WTC11 (cell line): ENCODE results near the gene GABRP. TPM values are rescaled to one million over a fixed set of nuclear protein-coding genes. Genes with fewer than 3 reads are reported as not detected.

Experiments
- ATAC-seq: fragments of 200-7000 bp; cut with Tn5 transposase; 2 replicates; pipeline ENCODE4 v1.10.0; 2021; ENCODE audit warnings: mild to moderate bottlenecking, moderate library complexity
- CTCF ChIA-PET: fragments of 300-600 bp; sonication (Branson Sonifier 250); formaldehyde crosslinking; loops from one replicate; lab custom pipeline; 2021; ENCODE audit warnings: antibody characterized with exemption; lab: Charles Lee
- POLR2A ChIA-PET: fragments of 350-600 bp; sonication (Branson Sonifier 250); formaldehyde crosslinking; loops from one replicate; lab custom pipeline; 2021; ENCODE audit warnings: antibody characterized with exemption; lab: Charles Lee
- DNase-seq: peaks from one replicate; pipeline ENCODE4 v3.0.0; 2021; ENCODE audit warnings: low spot score
- H3K27ac Mint-ChIP-seq: 2 replicates; pipeline ENCODE4 v1.8.0; 2021; ENCODE audit warnings: mixed read lengths
- H3K27me3 Mint-ChIP-seq: 2 replicates; pipeline ENCODE4 v1.8.0; 2021; ENCODE audit warnings: low read depth, mild to moderate bottlenecking, moderate library complexity, mixed read lengths
- H3K36me3 Mint-ChIP-seq: 2 replicates; pipeline ENCODE4 v1.8.0; 2021; ENCODE audit warnings: mixed read lengths
- H3K4me1 Mint-ChIP-seq: 2 replicates; pipeline ENCODE4 v1.8.0; 2022; ENCODE audit warnings: mixed read lengths
- H3K4me3 Mint-ChIP-seq: 2 replicates; pipeline ENCODE4 v1.8.0; 2021; ENCODE audit warnings: mild to moderate bottlenecking, moderate library complexity, mixed read lengths
- H3K9me3 Mint-ChIP-seq: 2 replicates; pipeline ENCODE4 v1.8.0; 2021; ENCODE audit warnings: mixed read lengths
- FOXJ3 ChIP-seq: sonication (generic); formaldehyde crosslinking; IDR thresholded peaks from 2 replicates; pipeline ENCODE4 v1.9.0; 2021; ENCODE audit warnings: missing genetic modification reagents, mild to moderate bottlenecking, borderline replicate concordance
- IRF2 ChIP-seq: sonication (generic); formaldehyde crosslinking; IDR thresholded peaks from 2 replicates; pipeline ENCODE4 v1.8.0; 2022; ENCODE audit warnings: low read depth, missing genetic modification reagents, borderline replicate concordance
- TCF7 ChIP-seq: sonication (generic); formaldehyde crosslinking; IDR thresholded peaks from 2 replicates; pipeline ENCODE4 v1.8.0; 2022; ENCODE audit warnings: mild to moderate bottlenecking, low read depth, missing genetic modification reagents, moderate library complexity
- TEAD4 ChIP-seq: sonication (generic); formaldehyde crosslinking; IDR thresholded peaks from 2 replicates; pipeline ENCODE4 v1.8.0; 2022; ENCODE audit warnings: mild to moderate bottlenecking, missing genetic modification reagents
- TP53 ChIP-seq: sonication (generic); formaldehyde crosslinking; IDR thresholded peaks from 2 replicates; pipeline ENCODE4 v1.8.1; 2023; ENCODE audit warnings: mild to moderate bottlenecking, missing genetic modification reagents
- ZNF396 ChIP-seq: fragments of 250-450 bp; sonication (Bioruptor Pico); IDR thresholded peaks from 2 replicates; pipeline ENCODE4 v1.8.0; 2021; ENCODE audit warnings: mild to moderate bottlenecking, moderate library complexity, borderline replicate concordance
- total RNA-seq: library from RNA; stranded (reverse); gene quantifications from 3 replicates; pipeline ENCODE4 v1.2.3, GENCODE V29; 2021
- TF ChIP-seq, protein P1 (sequence below): sonication (generic); formaldehyde crosslinking; IDR thresholded peaks from 2 replicates; pipeline ENCODE4 v1.8.1; 2022; ENCODE audit warnings: low read depth, mild to moderate bottlenecking, moderate library complexity, missing genetic modification reagents, borderline replicate concordance
- TF ChIP-seq, protein P2 (sequence below): sonication (generic); formaldehyde crosslinking; IDR thresholded peaks from 2 replicates; pipeline ENCODE4 v1.8.0; 2022; ENCODE audit warnings: mild to moderate bottlenecking, missing genetic modification reagents
- TF ChIP-seq, protein P3 (sequence below): fragments of 250-450 bp; sonication (Bioruptor Pico); IDR thresholded peaks from 2 replicates; pipeline ENCODE4 v2.1.2; 2022; ENCODE audit warnings: mild to moderate bottlenecking, moderate library complexity
- TF ChIP-seq, protein P4 (sequence below): fragments of 250-450 bp; sonication (Bioruptor Pico); conservative IDR thresholded peaks from 2 replicates; pipeline ENCODE4 v1.9.0; 2021; ENCODE audit warnings: mild to moderate bottlenecking
- TF ChIP-seq, protein P5 (sequence below): fragments of 250-450 bp; sonication (Bioruptor Pico); IDR thresholded peaks from 2 replicates; pipeline ENCODE4 v1.9.0; 2021; ENCODE audit warnings: moderate library complexity, mild to moderate bottlenecking, inconsistent platforms, borderline replicate concordance
- TF ChIP-seq, protein P6 (sequence below): sonication (generic); formaldehyde crosslinking; IDR thresholded peaks from 2 replicates; pipeline ENCODE4 v1.8.1; 2022; ENCODE audit warnings: missing genetic modification reagents, borderline replicate concordance
- TF ChIP-seq, protein P7 (sequence below): sonication (generic); formaldehyde crosslinking; IDR thresholded peaks from 2 replicates; pipeline ENCODE4 v1.8.1; 2023; ENCODE audit warnings: mild to moderate bottlenecking, missing genetic modification reagents, moderate library complexity

Gene GABRP
- total RNA-seq, 1 experiment from 2014 or later, result 4.8 TPM

DNA sequence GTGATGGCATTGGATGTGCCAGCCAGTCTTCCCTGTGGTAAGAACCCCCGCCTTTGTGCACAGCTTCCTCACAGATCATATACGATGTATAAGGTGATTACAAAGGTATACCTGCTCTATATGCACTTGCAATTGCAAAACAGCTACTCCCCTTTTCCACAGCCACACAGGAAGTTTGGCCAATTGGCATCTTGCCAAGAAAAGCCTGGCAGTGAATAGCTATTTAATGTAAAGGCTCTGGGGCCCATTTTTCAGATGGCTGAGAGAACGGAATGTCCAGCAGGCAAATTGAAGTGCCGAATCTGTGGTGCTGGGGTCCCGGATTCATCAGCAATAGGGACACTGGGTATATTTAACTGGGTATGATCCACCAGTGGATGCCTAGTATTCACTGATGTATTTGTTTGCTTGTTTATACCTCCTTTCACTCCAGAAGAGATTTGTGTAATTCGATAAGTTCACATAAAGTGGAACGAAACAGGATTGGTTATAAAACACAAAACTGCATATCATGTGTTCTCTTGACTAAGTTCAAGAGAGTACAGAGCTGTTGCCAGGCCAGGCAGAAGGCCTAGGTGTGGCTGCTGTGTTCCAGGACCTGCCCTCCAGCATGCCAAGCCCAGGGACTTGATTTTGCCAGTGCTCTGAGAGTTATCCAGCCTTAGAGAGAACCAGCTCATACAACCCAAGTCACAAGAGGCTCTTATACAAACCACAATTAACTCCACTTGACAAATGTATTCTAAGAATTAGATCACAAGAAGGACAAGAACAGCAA lies 27.7 kb upstream of the GABRP start (continued):
- TF ChIP-seq, protein P1, sequence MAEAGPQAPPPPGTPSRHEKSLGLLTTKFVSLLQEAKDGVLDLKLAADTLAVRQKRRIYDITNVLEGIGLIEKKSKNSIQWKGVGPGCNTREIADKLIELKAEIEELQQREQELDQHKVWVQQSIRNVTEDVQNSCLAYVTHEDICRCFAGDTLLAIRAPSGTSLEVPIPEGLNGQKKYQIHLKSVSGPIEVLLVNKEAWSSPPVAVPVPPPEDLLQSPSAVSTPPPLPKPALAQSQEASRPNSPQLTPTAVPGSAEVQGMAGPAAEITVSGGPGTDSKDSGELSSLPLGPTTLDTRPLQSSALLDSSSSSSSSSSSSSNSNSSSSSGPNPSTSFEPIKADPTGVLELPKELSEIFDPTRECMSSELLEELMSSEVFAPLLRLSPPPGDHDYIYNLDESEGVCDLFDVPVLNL (CRISPR knock-in tag), result no peak
- no peak for TF ChIP-seq TP53 (CRISPR knock-in tag)
- TF ChIP-seq, protein P2, sequence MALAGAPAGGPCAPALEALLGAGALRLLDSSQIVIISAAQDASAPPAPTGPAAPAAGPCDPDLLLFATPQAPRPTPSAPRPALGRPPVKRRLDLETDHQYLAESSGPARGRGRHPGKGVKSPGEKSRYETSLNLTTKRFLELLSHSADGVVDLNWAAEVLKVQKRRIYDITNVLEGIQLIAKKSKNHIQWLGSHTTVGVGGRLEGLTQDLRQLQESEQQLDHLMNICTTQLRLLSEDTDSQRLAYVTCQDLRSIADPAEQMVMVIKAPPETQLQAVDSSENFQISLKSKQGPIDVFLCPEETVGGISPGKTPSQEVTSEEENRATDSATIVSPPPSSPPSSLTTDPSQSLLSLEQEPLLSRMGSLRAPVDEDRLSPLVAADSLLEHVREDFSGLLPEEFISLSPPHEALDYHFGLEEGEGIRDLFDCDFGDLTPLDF (CRISPR knock-in tag), result no peak

DNA sequence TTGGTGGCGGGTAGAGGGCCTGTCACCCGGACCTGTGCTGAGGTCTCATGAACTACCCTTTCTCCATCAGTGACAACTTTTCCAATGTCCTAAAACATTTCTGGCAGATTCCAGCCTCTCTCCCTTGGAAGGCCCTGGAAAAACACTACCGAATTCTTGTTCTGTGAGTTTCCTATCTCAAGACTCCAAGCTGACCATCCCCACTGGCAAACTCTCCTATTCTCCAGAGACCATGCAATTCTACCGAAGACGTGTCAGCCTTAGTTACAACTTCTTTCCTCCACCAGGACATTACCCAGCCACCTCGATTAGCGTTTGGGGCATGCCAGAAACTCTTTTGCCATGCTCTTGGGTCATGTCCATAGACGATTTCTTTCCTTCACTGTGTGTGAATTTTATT lies 26.8 kb upstream of the GABRP start:
- ChIA-PET CTCF (interaction anchor here (0.6 to 2.1 kb wide), 2 partner anchors 11 to 35 kb away, joined by 3 to 5 read pairs; no protein-coding TSS in a partner anchor), POLR2A (no interaction called here)
- peak overlapping the region; percentile 9; the same call in 1 of the 2 replicates for H3K27ac Mint-ChIP-seq
- no peak overlapping the region for H3K4me3 Mint-ChIP-seq
- H3K36me3 Mint-ChIP-seq, result peaks cover 38% of the 10 kb centered on the region
- no peak for DNase-seq
- peaks cover 14% of the 10 kb centered on the region for H3K9me3 Mint-ChIP-seq
- TF ChIP-seq, protein P3, sequence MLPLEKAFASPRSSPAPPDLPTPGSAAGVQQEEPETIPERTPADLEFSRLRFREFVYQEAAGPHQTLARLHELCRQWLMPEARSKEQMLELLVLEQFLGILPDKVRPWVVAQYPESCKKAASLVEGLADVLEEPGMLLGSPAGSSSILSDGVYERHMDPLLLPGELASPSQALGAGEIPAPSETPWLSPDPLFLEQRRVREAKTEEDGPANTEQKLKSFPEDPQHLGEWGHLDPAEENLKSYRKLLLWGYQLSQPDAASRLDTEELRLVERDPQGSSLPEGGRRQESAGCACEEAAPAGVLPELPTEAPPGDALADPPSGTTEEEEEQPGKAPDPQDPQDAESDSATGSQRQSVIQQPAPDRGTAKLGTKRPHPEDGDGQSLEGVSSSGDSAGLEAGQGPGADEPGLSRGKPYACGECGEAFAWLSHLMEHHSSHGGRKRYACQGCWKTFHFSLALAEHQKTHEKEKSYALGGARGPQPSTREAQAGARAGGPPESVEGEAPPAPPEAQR (CRISPR knock-in tag), result no peak
- TF ChIP-seq, protein P4, sequence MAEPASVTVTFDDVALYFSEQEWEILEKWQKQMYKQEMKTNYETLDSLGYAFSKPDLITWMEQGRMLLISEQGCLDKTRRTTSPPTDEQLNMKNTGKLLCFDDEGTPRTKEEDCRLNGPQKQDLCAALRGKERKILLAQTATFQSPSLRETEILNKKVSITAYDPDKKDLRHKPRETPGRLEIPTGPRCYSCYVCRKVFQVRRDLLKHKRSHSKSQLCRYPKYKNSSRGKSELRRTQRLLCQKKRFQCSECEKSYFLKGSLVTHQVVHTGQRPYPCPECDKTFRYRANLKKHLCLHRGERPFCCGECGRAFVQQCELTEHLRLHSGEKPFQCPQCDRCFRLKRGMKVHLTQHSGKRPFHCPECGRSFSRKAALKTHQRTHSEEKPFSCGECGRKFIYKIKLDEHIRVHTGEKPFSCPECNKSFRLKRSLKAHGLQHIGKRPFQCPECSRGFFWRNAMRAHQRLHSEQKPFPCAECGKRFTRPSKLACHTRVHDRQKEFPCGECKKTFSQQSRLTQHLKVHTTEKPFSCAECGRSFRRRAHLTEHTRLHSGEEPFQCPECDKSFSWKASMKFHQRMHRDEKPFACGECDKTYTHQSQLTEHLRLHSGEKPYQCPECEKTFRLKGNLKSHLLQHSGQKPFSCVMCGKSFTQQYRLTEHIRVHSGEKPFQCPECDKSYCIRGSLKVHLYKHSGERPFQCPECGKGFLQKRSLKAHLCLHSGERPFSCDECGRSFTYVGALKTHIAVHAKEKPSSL (CRISPR knock-in tag), result no peak
- TF ChIP-seq IRF2 (CRISPR knock-in tag) (no peak), TCF7 (CRISPR knock-in tag) (no peak), TEAD4 (no peak), ZNF396 (CRISPR knock-in tag) (no peak), FOXJ3 (no peak)
- TF ChIP-seq, protein P1 (CRISPR knock-in tag), result no peak
- TF ChIP-seq, protein P5, sequence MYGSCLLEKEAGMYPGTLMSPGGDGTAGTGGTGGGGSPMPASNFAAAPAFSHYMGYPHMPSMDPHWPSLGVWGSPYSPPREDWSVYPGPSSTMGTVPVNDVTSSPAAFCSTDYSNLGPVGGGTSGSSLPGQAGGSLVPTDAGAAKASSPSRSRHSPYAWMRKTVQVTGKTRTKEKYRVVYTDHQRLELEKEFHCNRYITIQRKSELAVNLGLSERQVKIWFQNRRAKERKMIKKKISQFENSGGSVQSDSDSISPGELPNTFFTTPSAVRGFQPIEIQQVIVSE (CRISPR knock-in tag), result no peak
- TF ChIP-seq, protein P6, sequence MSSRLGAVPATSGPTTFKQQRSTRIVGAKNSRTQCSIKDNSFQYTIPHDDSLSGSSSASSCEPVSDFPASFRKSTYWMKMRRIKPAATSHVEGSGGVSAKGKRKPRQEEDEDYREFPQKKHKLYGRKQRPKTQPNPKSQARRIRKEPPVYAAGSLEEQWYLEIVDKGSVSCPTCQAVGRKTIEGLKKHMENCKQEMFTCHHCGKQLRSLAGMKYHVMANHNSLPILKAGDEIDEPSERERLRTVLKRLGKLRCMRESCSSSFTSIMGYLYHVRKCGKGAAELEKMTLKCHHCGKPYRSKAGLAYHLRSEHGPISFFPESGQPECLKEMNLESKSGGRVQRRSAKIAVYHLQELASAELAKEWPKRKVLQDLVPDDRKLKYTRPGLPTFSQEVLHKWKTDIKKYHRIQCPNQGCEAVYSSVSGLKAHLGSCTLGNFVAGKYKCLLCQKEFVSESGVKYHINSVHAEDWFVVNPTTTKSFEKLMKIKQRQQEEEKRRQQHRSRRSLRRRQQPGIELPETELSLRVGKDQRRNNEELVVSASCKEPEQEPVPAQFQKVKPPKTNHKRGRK (CRISPR knock-in tag), result no peak
- TF ChIP-seq, protein P7, sequence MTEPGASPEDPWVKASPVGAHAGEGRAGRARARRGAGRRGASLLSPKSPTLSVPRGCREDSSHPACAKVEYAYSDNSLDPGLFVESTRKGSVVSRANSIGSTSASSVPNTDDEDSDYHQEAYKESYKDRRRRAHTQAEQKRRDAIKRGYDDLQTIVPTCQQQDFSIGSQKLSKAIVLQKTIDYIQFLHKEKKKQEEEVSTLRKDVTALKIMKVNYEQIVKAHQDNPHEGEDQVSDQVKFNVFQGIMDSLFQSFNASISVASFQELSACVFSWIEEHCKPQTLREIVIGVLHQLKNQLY (CRISPR knock-in tag), result no peak
- H3K4me1 Mint-ChIP-seq, result peaks cover 34% of the 10 kb centered on the region
- no peaks in the 10 kb centered on the region; the same call in 1 of the 2 replicates for H3K27me3 Mint-ChIP-seq
- ATAC-seq, result no peak
